Astrocyte (in vitro differentiated cells and primary cell): ENCODE results near the gene GUK1. TPM values are rescaled to one million over a fixed set of nuclear protein-coding genes. Genes with fewer than 3 reads are reported as not detected.
A peak's percentile ranks its signal among the peaks of the same experiment; 100 is the strongest.

ENCODE experiments used
- DNase-seq: peaks from one replicate; pipeline ENCODE4 v3.0.0-alpha.2; 2010; ENCODE audit warnings: low read depth
- FAIRE-seq: peaks from 2 replicates; lab custom pipeline; 2011; peaks lifted over from hg19 to GRCh38; lab: Jason Lieb, UNC
- H2AFZ ChIP-seq: 2 replicates; pipeline ENCODE4 v1.6.0; 2012; ENCODE audit warnings: low read depth, low read length, inconsistent platforms
- H3K27ac ChIP-seq: 2 replicates; pipeline ENCODE4 v1.5.1; 2011; ENCODE audit warnings: low read depth, low read length, inconsistent platforms
- H3K27me3 ChIP-seq: 2 replicates; pipeline ENCODE4 v1.6.0; 2011; ENCODE audit warnings: low read length, inconsistent platforms; ENCODE audit not compliant: insufficient read depth
- H3K36me3 ChIP-seq: 2 replicates; pipeline ENCODE4 v1.5.1; 2011; ENCODE audit warnings: low read length, inconsistent platforms; ENCODE audit not compliant: insufficient read depth
- H3K4me1 ChIP-seq: 2 replicates; pipeline ENCODE4 v1.5.1; 2011; ENCODE audit warnings: low read length, inconsistent platforms; ENCODE audit not compliant: insufficient read depth
- H3K4me2 ChIP-seq: 2 replicates; pipeline ENCODE4 v1.6.0; 2012; ENCODE audit warnings: low read length, inconsistent platforms
- H3K4me3 ChIP-seq: 2 replicates; pipeline ENCODE4 v1.5.1; 2011; ENCODE audit warnings: low read depth, mild to moderate bottlenecking, low read length, inconsistent platforms; ENCODE audit not compliant: insufficient read depth
- H3K79me2 ChIP-seq: 2 replicates; pipeline ENCODE4 v1.6.0; 2012; ENCODE audit warnings: mild to moderate bottlenecking, low read length, inconsistent platforms; ENCODE audit not compliant: insufficient read depth
- H3K9ac ChIP-seq: 2 replicates; pipeline ENCODE4 v1.6.0; 2012; ENCODE audit warnings: mild to moderate bottlenecking, low read length, inconsistent platforms
- H3K9me3 ChIP-seq: 2 replicates; pipeline ENCODE4 v1.5.1; 2012; ENCODE audit warnings: low read depth, mild to moderate bottlenecking, low read length, inconsistent platforms; ENCODE audit not compliant: insufficient read depth
- H4K20me1 ChIP-seq: 2 replicates; pipeline ENCODE4 v1.6.0; 2012; ENCODE audit warnings: low read length, inconsistent platforms; ENCODE audit not compliant: insufficient read depth
- H3K27ac Mint-ChIP-seq: one replicate; pipeline ENCODE4 v1.8.0; 2021; ENCODE audit warnings: mild to moderate bottlenecking, mixed read lengths; ENCODE audit not compliant: unreplicated experiment
- H3K27me3 Mint-ChIP-seq: one replicate; pipeline ENCODE4 v1.8.0; 2021; ENCODE audit warnings: low read depth, mixed read lengths; ENCODE audit not compliant: unreplicated experiment
- H3K36me3 Mint-ChIP-seq: one replicate; pipeline ENCODE4 v1.8.0; 2021; ENCODE audit warnings: low read depth, mixed read lengths; ENCODE audit not compliant: unreplicated experiment
- H3K4me1 Mint-ChIP-seq: one replicate; pipeline ENCODE4 v1.8.0; 2021; ENCODE audit warnings: low read depth, mixed read lengths; ENCODE audit not compliant: unreplicated experiment
- H3K4me3 Mint-ChIP-seq: one replicate; pipeline ENCODE4 v1.8.0; 2021; ENCODE audit warnings: mild to moderate bottlenecking, moderate library complexity, mixed read lengths; ENCODE audit not compliant: unreplicated experiment
- H3K9me3 Mint-ChIP-seq: one replicate; pipeline ENCODE4 v1.8.0; 2021; ENCODE audit warnings: mild to moderate bottlenecking, mixed read lengths; ENCODE audit not compliant: unreplicated experiment
- EZH2 ChIP-seq: IDR thresholded peaks from 2 replicates; pipeline ENCODE4 v1.6.1; 2012; ENCODE audit warnings: mild to moderate bottlenecking, low read length, inconsistent platforms; ENCODE audit not compliant: insufficient read depth
- total RNA-seq: library from RNA; stranded (reverse); gene quantifications from 2 replicates; pipeline ENCODE4 v1.2.1, GENCODE V29; 2021
- TF ChIP-seq, protein P1 (sequence below): IDR thresholded peaks from 2 replicates; pipeline ENCODE4 v1.5.1; 2011; ENCODE audit warnings: low read depth, mild to moderate bottlenecking, inconsistent platforms, low read length, moderate library complexity; ENCODE audit not compliant: insufficient read depth

The GUK1 gene
- total RNA-seq, 1 donor from 2014 or later, result 214 TPM

DNA sequence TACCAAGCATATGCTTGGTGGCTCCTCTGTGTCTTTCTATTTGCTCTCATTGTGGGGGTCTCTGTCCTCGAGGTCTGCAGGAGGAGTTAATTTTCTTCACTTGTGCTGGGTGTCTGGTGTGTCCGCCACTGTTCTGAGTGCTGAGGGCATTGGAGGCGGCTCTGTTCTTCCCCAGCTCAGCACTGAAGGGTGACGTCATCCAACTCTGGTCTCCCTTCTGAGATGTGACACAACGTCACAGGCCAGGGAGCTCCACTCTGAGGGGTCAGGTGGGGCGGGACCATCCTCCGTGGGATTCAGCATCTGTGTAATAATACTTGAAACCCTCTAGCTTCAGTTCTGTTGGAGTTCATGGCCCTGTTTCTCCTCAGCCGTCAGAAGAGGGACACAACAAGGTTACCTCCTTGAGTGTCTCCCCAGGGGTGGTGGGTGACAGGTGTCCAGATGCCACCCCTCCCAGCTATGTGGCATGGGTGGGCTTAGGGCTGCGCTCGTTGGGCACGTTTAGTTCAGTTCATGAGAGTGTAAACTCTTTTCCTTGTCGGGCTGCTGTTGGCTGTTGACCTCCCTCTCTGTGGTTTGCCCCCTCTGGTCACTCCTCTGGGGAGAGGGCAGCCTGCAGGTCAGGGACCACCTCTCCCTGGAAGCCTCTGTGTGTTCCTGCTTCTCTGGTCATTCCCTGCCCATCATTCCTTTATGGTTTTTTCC lies 28.6 kb downstream of the GUK1 start:
- Histone ChIP-seq H3K9me3 (no peaks in the 10 kb centered on the region), H3K27me3 (no peaks in the 10 kb centered on the region), H3K4me3 (no peak overlapping the region), H4K20me1 (peaks cover 14% of the 10 kb centered on the region), H3K27ac (no peak overlapping the region), H3K4me2 (no peak overlapping the region), H3K9ac (no peak overlapping the region), H3K79me2 (peaks cover 52% of the 10 kb centered on the region), H3K4me1 (peaks cover 11% of the 10 kb centered on the region), H2AFZ (no peak overlapping the region), H3K36me3 (no peaks in the 10 kb centered on the region)
- H3K4me3 Mint-ChIP-seq, result no peak overlapping the region
- TF ChIP-seq, protein P1, sequence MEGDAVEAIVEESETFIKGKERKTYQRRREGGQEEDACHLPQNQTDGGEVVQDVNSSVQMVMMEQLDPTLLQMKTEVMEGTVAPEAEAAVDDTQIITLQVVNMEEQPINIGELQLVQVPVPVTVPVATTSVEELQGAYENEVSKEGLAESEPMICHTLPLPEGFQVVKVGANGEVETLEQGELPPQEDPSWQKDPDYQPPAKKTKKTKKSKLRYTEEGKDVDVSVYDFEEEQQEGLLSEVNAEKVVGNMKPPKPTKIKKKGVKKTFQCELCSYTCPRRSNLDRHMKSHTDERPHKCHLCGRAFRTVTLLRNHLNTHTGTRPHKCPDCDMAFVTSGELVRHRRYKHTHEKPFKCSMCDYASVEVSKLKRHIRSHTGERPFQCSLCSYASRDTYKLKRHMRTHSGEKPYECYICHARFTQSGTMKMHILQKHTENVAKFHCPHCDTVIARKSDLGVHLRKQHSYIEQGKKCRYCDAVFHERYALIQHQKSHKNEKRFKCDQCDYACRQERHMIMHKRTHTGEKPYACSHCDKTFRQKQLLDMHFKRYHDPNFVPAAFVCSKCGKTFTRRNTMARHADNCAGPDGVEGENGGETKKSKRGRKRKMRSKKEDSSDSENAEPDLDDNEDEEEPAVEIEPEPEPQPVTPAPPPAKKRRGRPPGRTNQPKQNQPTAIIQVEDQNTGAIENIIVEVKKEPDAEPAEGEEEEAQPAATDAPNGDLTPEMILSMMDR, result no peak
- H3K36me3 Mint-ChIP-seq, result peaks cover 10% of the 10 kb centered on the region
- peak overlapping the region; percentile 18 for H3K27ac Mint-ChIP-seq
- H3K4me1 Mint-ChIP-seq, result peaks cover 10% of the 10 kb centered on the region
- DNase-seq (no peak), FAIRE-seq (no peak)
- H3K9me3 Mint-ChIP-seq, result peaks cover 2% of the 10 kb centered on the region
- no peaks in the 10 kb centered on the region for H3K27me3 Mint-ChIP-seq

DNA sequence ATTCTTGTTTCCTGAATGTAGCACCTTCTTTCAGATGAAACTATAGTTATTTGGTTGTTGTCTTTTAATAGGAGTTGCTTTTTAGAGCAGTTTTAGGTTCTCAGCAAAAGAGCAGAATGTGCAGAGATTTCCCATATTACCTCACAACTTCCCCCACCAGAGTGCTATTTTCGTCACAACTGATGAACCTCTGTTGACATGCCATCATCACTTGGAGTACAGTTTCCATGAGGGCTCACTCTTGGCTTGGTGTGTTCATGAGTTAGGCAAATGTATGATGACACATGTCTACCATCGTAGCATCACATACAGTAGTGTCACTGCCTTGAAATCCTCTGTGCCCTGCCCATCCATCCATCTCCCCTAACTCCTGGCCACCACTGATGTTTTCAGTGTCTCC lies 29.3 kb downstream of the GUK1 start:
- no peak overlapping the region for H3K4me3 Mint-ChIP-seq
- no peak overlapping the region for H3K4me3 ChIP-seq
- TF ChIP-seq, protein P1, result no peak
- no peak for TF ChIP-seq EZH2

DNA sequence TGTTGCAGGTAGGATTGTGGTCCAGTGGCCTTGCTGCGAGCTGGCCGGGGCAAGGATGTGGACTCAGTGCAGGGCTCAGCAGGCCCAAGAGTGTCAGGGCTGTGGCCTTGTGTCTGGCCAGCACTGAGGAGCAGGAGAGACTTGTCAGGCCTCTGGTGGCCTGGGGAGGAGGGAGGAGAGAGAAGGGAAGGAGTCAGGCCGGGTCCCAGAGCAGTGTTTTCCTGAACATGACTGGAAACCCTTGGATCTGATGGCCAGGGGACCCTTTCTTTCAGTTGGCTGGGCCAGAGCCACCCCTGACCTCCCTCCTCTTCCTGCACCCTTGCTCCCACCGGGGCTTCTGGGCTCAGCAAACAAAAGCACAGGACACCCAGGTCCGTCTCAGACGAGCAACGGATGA lies 30.6 kb downstream of the GUK1 start:
- Mint-ChIP-seq H3K36me3 (peaks cover 8% of the 10 kb centered on the region), H3K4me3 (no peak overlapping the region)

More for the DNA sequence above, 29.3 kb downstream of the GUK1 start:
- Histone ChIP-seq H2AFZ (no peak overlapping the region), H3K9me3 (no peaks in the 10 kb centered on the region), H3K27me3 (no peaks in the 10 kb centered on the region), H3K9ac (no peak overlapping the region), H4K20me1 (peaks cover 15% of the 10 kb centered on the region), H3K27ac (no peak overlapping the region), H3K4me1 (peaks cover 11% of the 10 kb centered on the region), H3K4me2 (no peak overlapping the region), H3K36me3 (no peaks in the 10 kb centered on the region), H3K79me2 (peaks cover 54% of the 10 kb centered on the region)
- H3K36me3 Mint-ChIP-seq, result peaks cover 8% of the 10 kb centered on the region
- peak overlapping the region; percentile 18 for H3K27ac Mint-ChIP-seq
- FAIRE-seq (no peak), DNase-seq (no peak)
- peaks cover 2% of the 10 kb centered on the region for H3K9me3 Mint-ChIP-seq
- peaks cover 10% of the 10 kb centered on the region for H3K4me1 Mint-ChIP-seq
- no peaks in the 10 kb centered on the region for H3K27me3 Mint-ChIP-seq

More for the DNA sequence above, 30.6 kb downstream of the GUK1 start:
- no peak overlapping the region for H2AFZ ChIP-seq
- no peak for TF ChIP-seq EZH2
- TF ChIP-seq, protein P1, result no peak
- H3K36me3 ChIP-seq, result no peaks in the 10 kb centered on the region
- H3K4me1 ChIP-seq, result peaks cover 8% of the 10 kb centered on the region
- H3K9me3 ChIP-seq, result no peaks in the 10 kb centered on the region
- H3K4me2 ChIP-seq, result no peak overlapping the region
- DNase-seq, result no peak
- no peak overlapping the region for H3K27ac Mint-ChIP-seq
- no peak overlapping the region for H3K9ac ChIP-seq
- no peaks in the 10 kb centered on the region for H3K27me3 Mint-ChIP-seq
- peaks cover 2% of the 10 kb centered on the region for H3K9me3 Mint-ChIP-seq
- H4K20me1 ChIP-seq, result peaks cover 25% of the 10 kb centered on the region
- H3K79me2 ChIP-seq, result peaks cover 63% of the 10 kb centered on the region
- no peak for FAIRE-seq
- H3K27ac ChIP-seq, result no peak overlapping the region
- no peak overlapping the region for H3K4me3 ChIP-seq
- no peaks in the 10 kb centered on the region for H3K27me3 ChIP-seq
- H3K4me1 Mint-ChIP-seq, result peaks cover 10% of the 10 kb centered on the region
